ENCODE measurements around the gene ETV3. TPM values are rescaled to one million over a fixed set of nuclear protein-coding genes. Genes with fewer than 3 reads are reported as not detected.

The ETV3 gene
- total RNA-seq, 1 donor from 2014 or later = 9.6 TPM

GRCh38 chr1:157114183-157115121 is 23.7 kb downstream of the ETV3 start:
- TF ChIP-seq CTCF (IDR thresholded peaks at IDR 0.05) = no peak
- peak in 1 of 2 donors; percentile 42 for DNase-seq (ENCODE audit: low spot score in 2 of 2)
- H3K27ac ChIP-seq = no peak overlapping the region

GRCh38 chr1:157113631-157114030 is 24.6 kb downstream of the ETV3 start:
- intact Hi-C loops (cut with DNase I) = no loop called here
- DNase-seq (ENCODE audit: low spot score in 2 of 2) = no peak
- no peak for TF ChIP-seq CTCF (IDR thresholded peaks at IDR 0.05)

More at GRCh38 chr1:157114183-157115121, 23.7 kb downstream of the ETV3 start:
- Histone ChIP-seq H3K4me3 (no peak overlapping the region), H3K9me3 (no peaks in the 10 kb centered on the region), H3K4me1 (no peaks in the 10 kb centered on the region), H3K36me3 (no peaks in the 10 kb centered on the region), H3K27me3 (no peaks in the 10 kb centered on the region)
- intact Hi-C loops (cut with DNase I) = no loop called here

GRCh38 chr1:157113106-157113505 is 25.1 kb downstream of the ETV3 start:
- no peak overlapping the region for H3K27ac ChIP-seq
- TF ChIP-seq CTCF (IDR thresholded peaks at IDR 0.05) = no peak
- H3K9me3 ChIP-seq = no peaks in the 10 kb centered on the region
- H3K4me1 ChIP-seq = no peaks in the 10 kb centered on the region
- H3K4me3 ChIP-seq = no peak overlapping the region
- H3K27me3 ChIP-seq = no peaks in the 10 kb centered on the region
- H3K36me3 ChIP-seq = no peaks in the 10 kb centered on the region
- intact Hi-C loops (cut with DNase I) = no loop called here
- peak in 1 of 2 donors; percentile 53 for DNase-seq (ENCODE audit: low spot score in 2 of 2)

More at GRCh38 chr1:157113631-157114030, 24.6 kb downstream of the ETV3 start:
- no peaks in the 10 kb centered on the region for H3K9me3 ChIP-seq
- H3K27ac ChIP-seq = no peak overlapping the region
- H3K36me3 ChIP-seq = no peaks in the 10 kb centered on the region
- no peaks in the 10 kb centered on the region for H3K27me3 ChIP-seq
- H3K4me3 ChIP-seq = no peak overlapping the region
- no peaks in the 10 kb centered on the region for H3K4me1 ChIP-seq

GRCh38 chr1:157112186-157112867 is 25.9 kb downstream of the ETV3 start:
- H3K27ac ChIP-seq = no peak overlapping the region
- TF ChIP-seq CTCF (IDR thresholded peaks at IDR 0.05) = no peak
- H3K9me3 ChIP-seq = no peaks in the 10 kb centered on the region
- no peak overlapping the region for H3K4me3 ChIP-seq
- no peaks in the 10 kb centered on the region for H3K27me3 ChIP-seq
- intact Hi-C loops (cut with DNase I) = no loop called here
- H3K36me3 ChIP-seq = no peaks in the 10 kb centered on the region
- H3K4me1 ChIP-seq = no peaks in the 10 kb centered on the region
- peak in 1 of 2 donors; percentile 41 for DNase-seq (ENCODE audit: low spot score in 2 of 2)

- Histone ChIP-seq H3K4me3 (no peak overlapping the region), H3K27ac (no peak overlapping the region), H3K9me3 (no peaks in the 10 kb centered on the region), H3K4me1 (no peaks in the 10 kb centered on the region), H3K36me3 (no peaks in the 10 kb centered on the region), H3K27me3 (no peaks in the 10 kb centered on the region)
- intact Hi-C loops (cut with DNase I) = no loop called here
- peak in 1 of 2 donors; percentile 44 for DNase-seq (ENCODE audit: low spot score in 2 of 2)
- TF ChIP-seq CTCF (IDR thresholded peaks at IDR 0.05) = no peak
Measured at GRCh38 chr1:157111396-157112165, 26.6 kb downstream of the ETV3 start.

All from ascending aorta (tissue), 2 donors.